Mesothelial cell of epicardium (in vitro differentiated cells): ENCODE measurements around the gene TAS1R2. TPM values are rescaled to one million over a fixed set of nuclear protein-coding genes. Genes with fewer than 3 reads are reported as not detected.
A peak's percentile ranks its signal among the peaks of the same experiment; 100 is the strongest.

ENCODE experiments used
- DNase-seq, 2 experiments: peaks; one replicate each; pipeline ENCODE4 v3.0.0; 2021; ENCODE audit warnings: low spot score in 2 of 2; ENCODE audit not compliant: unreplicated experiment in 2 of 2
- H3K27ac Mint-ChIP-seq: 2 replicates; pipeline ENCODE4 v1.8.0; 2021; ENCODE audit warnings: mixed read lengths
- H3K27me3 Mint-ChIP-seq: 2 replicates; pipeline ENCODE4 v1.8.0; 2021; ENCODE audit warnings: low read depth, mixed read lengths
- H3K36me3 Mint-ChIP-seq: 2 replicates; pipeline ENCODE4 v1.8.0; 2021; ENCODE audit warnings: mixed read lengths
- H3K4me1 Mint-ChIP-seq: 2 replicates; pipeline ENCODE4 v1.8.0; 2021; ENCODE audit warnings: mixed read lengths
- H3K4me3 Mint-ChIP-seq: 2 replicates; pipeline ENCODE4 v1.8.0; 2021; ENCODE audit warnings: mild to moderate bottlenecking, moderate library complexity, mixed read lengths
- H3K9me3 Mint-ChIP-seq: 2 replicates; pipeline ENCODE4 v1.8.0; 2021; ENCODE audit warnings: mixed read lengths
- microRNA-seq: library from miRNA; unstranded; fragments of <30 nt; microRNA quantifications from one replicate; pipeline ENCODE4 v1.2.0, GENCODE V29; 2021; ENCODE audit warnings: inconsistent platforms, mixed read lengths
- total RNA-seq: library from RNA; stranded (reverse); gene quantifications from 3 replicates; pipeline ENCODE4 v1.2.1, GENCODE V29; 2021
- TF ChIP-seq, protein P1 (sequence below): fragments of 200-600 bp; sonication (generic); IDR thresholded peaks from one replicate; pipeline ENCODE4 v1.5.0; 2021; ENCODE audit warnings: antibody characterized with exemption; ENCODE audit not compliant: unreplicated experiment

Gene TAS1R2
- total RNA-seq, 1 donor from 2014 or later: not detected

GRCh38 chr1:18794561-18794960 is 64.9 kb downstream of the TAS1R2 start:
- Mint-ChIP-seq H3K27ac (peak overlapping the region; percentile 1), H3K9me3 (peaks cover 5% of the 10 kb centered on the region)
- DNase-seq: no peak

GRCh38 chr1:18794051-18794450 is 65.4 kb downstream of the TAS1R2 start:
- no peak for DNase-seq
- H3K9me3 Mint-ChIP-seq: peaks cover 5% of the 10 kb centered on the region
- peaks cover 44% of the 10 kb centered on the region for H3K27me3 Mint-ChIP-seq
- TF ChIP-seq, protein P1, sequence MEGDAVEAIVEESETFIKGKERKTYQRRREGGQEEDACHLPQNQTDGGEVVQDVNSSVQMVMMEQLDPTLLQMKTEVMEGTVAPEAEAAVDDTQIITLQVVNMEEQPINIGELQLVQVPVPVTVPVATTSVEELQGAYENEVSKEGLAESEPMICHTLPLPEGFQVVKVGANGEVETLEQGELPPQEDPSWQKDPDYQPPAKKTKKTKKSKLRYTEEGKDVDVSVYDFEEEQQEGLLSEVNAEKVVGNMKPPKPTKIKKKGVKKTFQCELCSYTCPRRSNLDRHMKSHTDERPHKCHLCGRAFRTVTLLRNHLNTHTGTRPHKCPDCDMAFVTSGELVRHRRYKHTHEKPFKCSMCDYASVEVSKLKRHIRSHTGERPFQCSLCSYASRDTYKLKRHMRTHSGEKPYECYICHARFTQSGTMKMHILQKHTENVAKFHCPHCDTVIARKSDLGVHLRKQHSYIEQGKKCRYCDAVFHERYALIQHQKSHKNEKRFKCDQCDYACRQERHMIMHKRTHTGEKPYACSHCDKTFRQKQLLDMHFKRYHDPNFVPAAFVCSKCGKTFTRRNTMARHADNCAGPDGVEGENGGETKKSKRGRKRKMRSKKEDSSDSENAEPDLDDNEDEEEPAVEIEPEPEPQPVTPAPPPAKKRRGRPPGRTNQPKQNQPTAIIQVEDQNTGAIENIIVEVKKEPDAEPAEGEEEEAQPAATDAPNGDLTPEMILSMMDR: no peak
- H3K36me3 Mint-ChIP-seq: no peaks in the 10 kb centered on the region
- H3K27ac Mint-ChIP-seq: peak overlapping the region; percentile 1
- H3K4me1 Mint-ChIP-seq: peaks cover 13% of the 10 kb centered on the region
- H3K4me3 Mint-ChIP-seq: no peak overlapping the region

More at GRCh38 chr1:18794561-18794960, 64.9 kb downstream of the TAS1R2 start:
- Mint-ChIP-seq H3K4me3 (no peak overlapping the region), H3K36me3 (no peaks in the 10 kb centered on the region), H3K4me1 (peaks cover 13% of the 10 kb centered on the region), H3K27me3 (peaks cover 39% of the 10 kb centered on the region)
- TF ChIP-seq, protein P1: no peak

GRCh38 chr1:18793164-18793563 is 66.3 kb downstream of the TAS1R2 start:
- Mint-ChIP-seq H3K27ac (no peak overlapping the region), H3K4me1 (peaks cover 13% of the 10 kb centered on the region), H3K4me3 (no peak overlapping the region), H3K36me3 (no peaks in the 10 kb centered on the region), H3K9me3 (peaks cover 5% of the 10 kb centered on the region), H3K27me3 (peaks cover 50% of the 10 kb centered on the region)
- TF ChIP-seq, protein P1: no peak
- DNase-seq: no peak

- Mint-ChIP-seq H3K36me3 (no peaks in the 10 kb centered on the region), H3K9me3 (peaks cover 5% of the 10 kb centered on the region), H3K27ac (no peak overlapping the region), H3K27me3 (peaks cover 52% of the 10 kb centered on the region), H3K4me3 (no peak overlapping the region), H3K4me1 (peaks cover 13% of the 10 kb centered on the region)
- no peak for DNase-seq
- TF ChIP-seq, protein P1: no peak
Observed at GRCh38 chr1:18792747-18793146, 66.7 kb downstream of the TAS1R2 start.

Small RNAs within 50 kb of the gene (microRNA-seq; reads per million reads assigned to microRNA genes)
- gene MIR1290: not detected
- gene MIR4695: not detected

Other genes starting within 250 kb of the TAS1R2 start
- 0.07 TPM in 1 of 3 replicates, not detected in the others for gene PAX7, start 228.8 kb downstream of the TAS1R2 start, total RNA-seq
- gene ALDH4A1, start 42.9 kb upstream of the TAS1R2 start, total RNA-seq: 10.7 to 11.5 TPM (median 11.5 TPM) in 3 replicates
- 7.8 to 10.4 TPM (median 9.1 TPM) in 3 replicates for gene IFFO2, start 97.0 kb upstream of the TAS1R2 start, total RNA-seq